ENCODE measurements around the gene FSCN2. TPM values are rescaled to one million over a fixed set of nuclear protein-coding genes. Genes with fewer than 3 reads are reported as not detected.

The FSCN2 gene
- total RNA-seq, 1 experiment from 2014 or later: 0.31 TPM

GRCh38 chr17:81518785-81519283 is 9.3 kb upstream of the FSCN2 start (continued):
- TF ChIP-seq, protein P1, sequence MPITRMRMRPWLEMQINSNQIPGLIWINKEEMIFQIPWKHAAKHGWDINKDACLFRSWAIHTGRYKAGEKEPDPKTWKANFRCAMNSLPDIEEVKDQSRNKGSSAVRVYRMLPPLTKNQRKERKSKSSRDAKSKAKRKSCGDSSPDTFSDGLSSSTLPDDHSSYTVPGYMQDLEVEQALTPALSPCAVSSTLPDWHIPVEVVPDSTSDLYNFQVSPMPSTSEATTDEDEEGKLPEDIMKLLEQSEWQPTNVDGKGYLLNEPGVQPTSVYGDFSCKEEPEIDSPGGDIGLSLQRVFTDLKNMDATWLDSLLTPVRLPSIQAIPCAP (CRISPR knock-in tag; IDR thresholded peaks at IDR 0.05): no peak
- TF ChIP-seq ZNF317 (CRISPR knock-in tag; IDR thresholded peaks at IDR 0.05; ENCODE audit: borderline replicate concordance, low read depth): no peak
- TF ChIP-seq, protein P2, sequence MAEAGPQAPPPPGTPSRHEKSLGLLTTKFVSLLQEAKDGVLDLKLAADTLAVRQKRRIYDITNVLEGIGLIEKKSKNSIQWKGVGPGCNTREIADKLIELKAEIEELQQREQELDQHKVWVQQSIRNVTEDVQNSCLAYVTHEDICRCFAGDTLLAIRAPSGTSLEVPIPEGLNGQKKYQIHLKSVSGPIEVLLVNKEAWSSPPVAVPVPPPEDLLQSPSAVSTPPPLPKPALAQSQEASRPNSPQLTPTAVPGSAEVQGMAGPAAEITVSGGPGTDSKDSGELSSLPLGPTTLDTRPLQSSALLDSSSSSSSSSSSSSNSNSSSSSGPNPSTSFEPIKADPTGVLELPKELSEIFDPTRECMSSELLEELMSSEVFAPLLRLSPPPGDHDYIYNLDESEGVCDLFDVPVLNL (CRISPR knock-in tag; IDR thresholded peaks at IDR 0.05; ENCODE audit: borderline replicate concordance, low read depth): 0 out of 2 replicates have a peak, but pooled peaks have one; percentile 77
- no peak; the same call in 1 of the 2 replicates for TF ChIP-seq SP1 (CRISPR knock-in tag; conservative IDR thresholded peaks at IDR 0.05)
- TF ChIP-seq FOXJ3 (CRISPR knock-in tag; IDR thresholded peaks at IDR 0.05; ENCODE audit: borderline replicate concordance): no peak
- TF ChIP-seq, protein P3, sequence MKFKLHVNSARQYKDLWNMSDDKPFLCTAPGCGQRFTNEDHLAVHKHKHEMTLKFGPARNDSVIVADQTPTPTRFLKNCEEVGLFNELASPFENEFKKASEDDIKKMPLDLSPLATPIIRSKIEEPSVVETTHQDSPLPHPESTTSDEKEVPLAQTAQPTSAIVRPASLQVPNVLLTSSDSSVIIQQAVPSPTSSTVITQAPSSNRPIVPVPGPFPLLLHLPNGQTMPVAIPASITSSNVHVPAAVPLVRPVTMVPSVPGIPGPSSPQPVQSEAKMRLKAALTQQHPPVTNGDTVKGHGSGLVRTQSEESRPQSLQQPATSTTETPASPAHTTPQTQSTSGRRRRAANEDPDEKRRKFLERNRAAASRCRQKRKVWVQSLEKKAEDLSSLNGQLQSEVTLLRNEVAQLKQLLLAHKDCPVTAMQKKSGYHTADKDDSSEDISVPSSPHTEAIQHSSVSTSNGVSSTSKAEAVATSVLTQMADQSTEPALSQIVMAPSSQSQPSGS (CRISPR knock-in tag; IDR thresholded peaks at IDR 0.05; ENCODE audit: borderline replicate concordance, low read depth): no peak
- TF ChIP-seq MYBL2 (CRISPR knock-in tag; IDR thresholded peaks at IDR 0.05): no peak
- TF ChIP-seq TCF7 (CRISPR knock-in tag; IDR thresholded peaks at IDR 0.05; ENCODE audit: low read depth): no peak
- no peak for TF ChIP-seq RORB (CRISPR knock-in tag; IDR thresholded peaks at IDR 0.05)
- no peak for TF ChIP-seq ATF1 (CRISPR knock-in tag; IDR thresholded peaks at IDR 0.05)
- TF ChIP-seq NR2C2 (CRISPR knock-in tag; IDR thresholded peaks at IDR 0.05): no peak
- TF ChIP-seq, protein P4, sequence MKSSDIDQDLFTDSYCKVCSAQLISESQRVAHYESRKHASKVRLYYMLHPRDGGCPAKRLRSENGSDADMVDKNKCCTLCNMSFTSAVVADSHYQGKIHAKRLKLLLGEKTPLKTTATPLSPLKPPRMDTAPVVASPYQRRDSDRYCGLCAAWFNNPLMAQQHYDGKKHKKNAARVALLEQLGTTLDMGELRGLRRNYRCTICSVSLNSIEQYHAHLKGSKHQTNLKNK (CRISPR knock-in tag; IDR thresholded peaks at IDR 0.05): no peak
- TF ChIP-seq SMAD3 (CRISPR knock-in tag; IDR thresholded peaks at IDR 0.05; ENCODE audit: borderline replicate concordance): no peak
- TF ChIP-seq ZNF138 (CRISPR knock-in tag; conservative IDR thresholded peaks at IDR 0.05): 0 out of 2 replicates have a peak, but pooled peaks have one; percentile 57
- TF ChIP-seq NFYB (CRISPR knock-in tag; conservative IDR thresholded peaks at IDR 0.05; ENCODE audit: low read depth): no peak
- 0 out of 2 replicates have a peak, but pooled peaks have one; percentile 39 for TF ChIP-seq CREB1 (CRISPR knock-in tag; IDR thresholded peaks at IDR 0.05)
- TF ChIP-seq, protein P5, sequence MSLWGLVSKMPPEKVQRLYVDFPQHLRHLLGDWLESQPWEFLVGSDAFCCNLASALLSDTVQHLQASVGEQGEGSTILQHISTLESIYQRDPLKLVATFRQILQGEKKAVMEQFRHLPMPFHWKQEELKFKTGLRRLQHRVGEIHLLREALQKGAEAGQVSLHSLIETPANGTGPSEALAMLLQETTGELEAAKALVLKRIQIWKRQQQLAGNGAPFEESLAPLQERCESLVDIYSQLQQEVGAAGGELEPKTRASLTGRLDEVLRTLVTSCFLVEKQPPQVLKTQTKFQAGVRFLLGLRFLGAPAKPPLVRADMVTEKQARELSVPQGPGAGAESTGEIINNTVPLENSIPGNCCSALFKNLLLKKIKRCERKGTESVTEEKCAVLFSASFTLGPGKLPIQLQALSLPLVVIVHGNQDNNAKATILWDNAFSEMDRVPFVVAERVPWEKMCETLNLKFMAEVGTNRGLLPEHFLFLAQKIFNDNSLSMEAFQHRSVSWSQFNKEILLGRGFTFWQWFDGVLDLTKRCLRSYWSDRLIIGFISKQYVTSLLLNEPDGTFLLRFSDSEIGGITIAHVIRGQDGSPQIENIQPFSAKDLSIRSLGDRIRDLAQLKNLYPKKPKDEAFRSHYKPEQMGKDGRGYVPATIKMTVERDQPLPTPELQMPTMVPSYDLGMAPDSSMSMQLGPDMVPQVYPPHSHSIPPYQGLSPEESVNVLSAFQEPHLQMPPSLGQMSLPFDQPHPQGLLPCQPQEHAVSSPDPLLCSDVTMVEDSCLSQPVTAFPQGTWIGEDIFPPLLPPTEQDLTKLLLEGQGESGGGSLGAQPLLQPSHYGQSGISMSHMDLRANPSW (CRISPR knock-in tag; conservative IDR thresholded peaks at IDR 0.05; ENCODE audit: low read depth): no peak
- TF ChIP-seq TP53 (CRISPR knock-in tag; IDR thresholded peaks at IDR 0.05): peak; percentile 65; the same call in 1 of the 2 replicates
- no peak for TF ChIP-seq CREM (CRISPR knock-in tag; IDR thresholded peaks at IDR 0.05)
- TF ChIP-seq, protein P6, sequence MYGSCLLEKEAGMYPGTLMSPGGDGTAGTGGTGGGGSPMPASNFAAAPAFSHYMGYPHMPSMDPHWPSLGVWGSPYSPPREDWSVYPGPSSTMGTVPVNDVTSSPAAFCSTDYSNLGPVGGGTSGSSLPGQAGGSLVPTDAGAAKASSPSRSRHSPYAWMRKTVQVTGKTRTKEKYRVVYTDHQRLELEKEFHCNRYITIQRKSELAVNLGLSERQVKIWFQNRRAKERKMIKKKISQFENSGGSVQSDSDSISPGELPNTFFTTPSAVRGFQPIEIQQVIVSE (CRISPR knock-in tag; IDR thresholded peaks at IDR 0.05; ENCODE audit: borderline replicate concordance): no peak
- TF ChIP-seq ZNF219 (CRISPR knock-in tag; IDR thresholded peaks at IDR 0.05; ENCODE audit: borderline replicate concordance): no peak
- TF ChIP-seq SMAD4 (CRISPR knock-in tag; IDR thresholded peaks at IDR 0.05): no peak
- TF ChIP-seq, protein P7, sequence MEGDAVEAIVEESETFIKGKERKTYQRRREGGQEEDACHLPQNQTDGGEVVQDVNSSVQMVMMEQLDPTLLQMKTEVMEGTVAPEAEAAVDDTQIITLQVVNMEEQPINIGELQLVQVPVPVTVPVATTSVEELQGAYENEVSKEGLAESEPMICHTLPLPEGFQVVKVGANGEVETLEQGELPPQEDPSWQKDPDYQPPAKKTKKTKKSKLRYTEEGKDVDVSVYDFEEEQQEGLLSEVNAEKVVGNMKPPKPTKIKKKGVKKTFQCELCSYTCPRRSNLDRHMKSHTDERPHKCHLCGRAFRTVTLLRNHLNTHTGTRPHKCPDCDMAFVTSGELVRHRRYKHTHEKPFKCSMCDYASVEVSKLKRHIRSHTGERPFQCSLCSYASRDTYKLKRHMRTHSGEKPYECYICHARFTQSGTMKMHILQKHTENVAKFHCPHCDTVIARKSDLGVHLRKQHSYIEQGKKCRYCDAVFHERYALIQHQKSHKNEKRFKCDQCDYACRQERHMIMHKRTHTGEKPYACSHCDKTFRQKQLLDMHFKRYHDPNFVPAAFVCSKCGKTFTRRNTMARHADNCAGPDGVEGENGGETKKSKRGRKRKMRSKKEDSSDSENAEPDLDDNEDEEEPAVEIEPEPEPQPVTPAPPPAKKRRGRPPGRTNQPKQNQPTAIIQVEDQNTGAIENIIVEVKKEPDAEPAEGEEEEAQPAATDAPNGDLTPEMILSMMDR (IDR thresholded peaks at IDR 0.05): no peak
- no peak for TF ChIP-seq TEAD1 (CRISPR knock-in tag; IDR thresholded peaks at IDR 0.05)
- TF ChIP-seq E2F5 (CRISPR knock-in tag; IDR thresholded peaks at IDR 0.05): no peak
- no peak for TF ChIP-seq GTF2I (CRISPR knock-in tag; conservative IDR thresholded peaks at IDR 0.05)
- no peak for TF ChIP-seq PRRX2 (CRISPR knock-in tag; IDR thresholded peaks at IDR 0.05)
- no peak for TF ChIP-seq IRF2 (CRISPR knock-in tag; IDR thresholded peaks at IDR 0.05; ENCODE audit: borderline replicate concordance, low read depth)
- TF ChIP-seq ZNF416 (CRISPR knock-in tag; IDR thresholded peaks at IDR 0.05): peak; percentile 13; the same call in 1 of the 2 replicates
